ENCODE measurements around the gene PCNP.

- TF ChIP-seq CTCF (optimal IDR thresholded peaks at IDR 0.05 in 1 of 3, IDR thresholded peaks at IDR 0.05 in 1 of 3, conservative IDR thresholded peaks at IDR 0.05 in 1 of 3; ENCODE audit: extremely low read depth in 1 of 3, insufficient read depth in 2 of 3, low read length in 3 of 3) (no peak), EZH2 (IDR thresholded peaks at IDR 0.05; ENCODE audit: low read length) (no peak)
Measured at GRCh38 chr3:101536266-101536665, 37.7 kb upstream of the PCNP start.

All from keratinocyte (primary cell).